GM23248 (cell line): Measurements from ENCODE around the gene TEAD1. TPM values are rescaled to one million over a fixed set of nuclear protein-coding genes. Genes with fewer than 3 reads are reported as not detected.

Experiments used
- DNase-seq: peaks from one replicate; pipeline ENCODE4 v3.0.0-alpha.2; 2015
- H2AFZ ChIP-seq: fragments of 200-600 bp; sonication (generic); 2 replicates; pipeline ENCODE4 v1.6.1; 2016; ENCODE audit warnings: antibody characterized with exemption
- H3F3A ChIP-seq: fragments of 200-600 bp; sonication (generic); 2 replicates; pipeline ENCODE4 v1.6.1; 2016; ENCODE audit warnings: mild to moderate bottlenecking, antibody characterized with exemption, mixed run types; ENCODE audit not compliant: insufficient read depth
- H3K27ac ChIP-seq: fragments of 200-600 bp; sonication (generic); 2 replicates; pipeline ENCODE4 v1.5.1; 2016; ENCODE audit warnings: mild to moderate bottlenecking
- H3K27me3 ChIP-seq: fragments of 200-600 bp; sonication (generic); replicated peaks from 2 replicates; pipeline ENCODE4 v1.6.1; 2016; ENCODE audit warnings: mild to moderate bottlenecking; ENCODE audit not compliant: insufficient read depth
- H3K36me3 ChIP-seq: fragments of 200-600 bp; sonication (generic); 2 replicates; pipeline ENCODE4 v1.6.1; 2016; ENCODE audit warnings: low read depth, mild to moderate bottlenecking
- H3K4me1 ChIP-seq: fragments of 200-600 bp; sonication (generic); 2 replicates; pipeline ENCODE4 v1.6.1; 2016; ENCODE audit warnings: mild to moderate bottlenecking; ENCODE audit not compliant: insufficient read depth
- H3K4me2 ChIP-seq: fragments of 200-600 bp; sonication (generic); one replicate; pipeline ENCODE4 v1.6.1; 2016; ENCODE audit warnings: mild to moderate bottlenecking; ENCODE audit not compliant: unreplicated experiment
- H3K4me3 ChIP-seq: fragments of 200-600 bp; sonication (generic); 2 replicates; pipeline ENCODE4 v1.5.1; 2016; ENCODE audit warnings: mild to moderate bottlenecking
- H3K79me2 ChIP-seq: fragments of 200-600 bp; sonication (generic); 2 replicates; pipeline ENCODE4 v1.6.1; 2016; ENCODE audit warnings: mild to moderate bottlenecking; ENCODE audit not compliant: insufficient read depth
- H3K9ac ChIP-seq: fragments of 200-600 bp; sonication (generic); 2 replicates; pipeline ENCODE4 v1.6.1; 2016; ENCODE audit warnings: mild to moderate bottlenecking
- H3K9me2 ChIP-seq: fragments of 200-600 bp; sonication (generic); 2 replicates; pipeline ENCODE4 v1.6.1; 2016; ENCODE audit warnings: mixed run types, mild to moderate bottlenecking, moderate library complexity; ENCODE audit not compliant: insufficient read depth
- H3K9me3 ChIP-seq: fragments of 200-600 bp; sonication (generic); one replicate; pipeline ENCODE4 v1.6.1; 2017; ENCODE audit warnings: low read depth
- H4K20me1 ChIP-seq: fragments of 200-600 bp; sonication (generic); 2 replicates; pipeline ENCODE4 v1.6.0; 2016; ENCODE audit not compliant: insufficient read depth
- EZH2 ChIP-seq: fragments of 200-600 bp; sonication (generic); IDR thresholded peaks from 2 replicates; pipeline ENCODE4 v1.6.1; 2018; ENCODE audit warnings: antibody characterized with exemption, mild to moderate bottlenecking; ENCODE audit not compliant: insufficient read depth, poor library complexity, severe bottlenecking
- EZH2phosphoT487 ChIP-seq: fragments of 200-600 bp; sonication (generic); IDR thresholded peaks from 2 replicates; pipeline ENCODE4 v1.6.1; 2018; ENCODE audit warnings: antibody characterized with exemption, moderate library complexity, mild to moderate bottlenecking, low read depth; ENCODE audit not compliant: insufficient read depth
- WGBS, 2 experiments: methylation state at CpG; one replicate each; pipeline ENCODE4 v1.1.6; 2015 to 2017; ENCODE audit warnings: low lambda C conversion rate in 2 of 2, low coverage in 1 of 2; ENCODE audit errors: missing lambda C conversion rate in 2 of 2; 5-methylcytosine and 5-hydroxymethylcytosine counted together
- in situ Hi-C: fragments of 300-500 bp; cut with MboI; formaldehyde crosslinking; loops from 2 replicates; pipeline ENCODE4 v1.15.0; 2020
- polyA plus RNA-seq: library from polyadenylated mRNA; unstranded; fragments of >200 nt; fragmentation: Nextera tagmentation; extraction: Ambion mirVana; gene quantifications from 2 replicates; pipeline ENCODE4 v1.2.1, GENCODE V29; 2016
- total RNA-seq: library from RNA; depleted of rRNA; stranded (reverse); fragments of >200 nt; shearing (Covaris generic); gene quantifications from 2 replicates; pipeline ENCODE4 v1.2.3, GENCODE V29; 2014

TEAD1 gene
- total and polyA plus RNA-seq, 2 experiments from 2014 or later = 52.3 to 144 TPM

DNA sequence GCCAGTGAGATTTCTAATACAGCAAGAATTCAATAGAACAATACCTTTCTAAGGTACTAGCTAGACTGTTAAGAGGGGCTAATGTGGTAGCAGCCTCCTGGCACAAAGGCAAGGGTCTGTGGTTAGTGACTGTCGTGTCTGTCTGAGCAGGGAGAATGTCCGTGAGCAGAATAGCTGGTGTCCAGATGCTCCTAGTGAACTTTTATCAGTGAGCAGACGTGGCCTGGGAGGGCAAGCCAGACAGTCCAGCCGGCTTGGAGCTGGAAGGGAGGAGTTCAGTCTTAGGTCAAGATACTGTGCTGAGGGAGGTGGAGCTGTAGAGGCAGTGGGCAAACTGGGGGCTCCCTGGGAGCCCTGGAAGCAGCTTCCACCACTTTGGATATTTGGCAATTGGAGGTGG, 138.6 kb downstream of the TEAD1 start:
- no peak overlapping the region for H2AFZ ChIP-seq
- no peaks in the 10 kb centered on the region for H3K9me3 ChIP-seq
- peaks cover 61% of the 10 kb centered on the region for H3F3A ChIP-seq
- peaks cover 99% of the 10 kb centered on the region for H3K79me2 ChIP-seq
- DNase-seq = no peak
- 79 to 95% methylated on average over 4 of the region's 4 CpGs for WGBS, 2 experiments
- no peaks in the 10 kb centered on the region for H3K9me2 ChIP-seq
- H3K36me3 ChIP-seq = no peaks in the 10 kb centered on the region
- peaks cover 70% of the 10 kb centered on the region for H3K4me1 ChIP-seq
- TF ChIP-seq EZH2 = no peak
- no peak for TF ChIP-seq EZH2phosphoT487
- no peak overlapping the region for H3K9ac ChIP-seq
- H4K20me1 ChIP-seq = peaks cover 42% of the 10 kb centered on the region
- no peaks in the 10 kb centered on the region for H3K27me3 ChIP-seq
- no peak overlapping the region for H3K27ac ChIP-seq
- no peak overlapping the region for H3K4me3 ChIP-seq
- H3K4me2 ChIP-seq = no peak overlapping the region
- in situ Hi-C loops = no loop called here

- H3K4me3 ChIP-seq = no peak overlapping the region
- TF ChIP-seq EZH2phosphoT487 (no peak), EZH2 (no peak)
- DNase-seq = peak; percentile 45
- H3K4me2 ChIP-seq = peak overlapping the region; percentile 59
- peak overlapping the region; percentile 57 for H3K27ac ChIP-seq
- WGBS, 2 experiments = 67 to 72% methylated on average over 9 of the region's 9 CpGs
- in situ Hi-C loops = no loop called here
- H3K27me3 ChIP-seq = no peaks in the 10 kb centered on the region
- H3K79me2 ChIP-seq = peaks cover 99% of the 10 kb centered on the region
- H3K9me3 ChIP-seq = no peaks in the 10 kb centered on the region
- H3F3A ChIP-seq = peaks cover 57% of the 10 kb centered on the region
- H3K4me1 ChIP-seq = peaks cover 70% of the 10 kb centered on the region
- peak overlapping the region; percentile 43 for H3K9ac ChIP-seq
- no peaks in the 10 kb centered on the region for H3K9me2 ChIP-seq
- H3K36me3 ChIP-seq = no peaks in the 10 kb centered on the region
- H2AFZ ChIP-seq = no peak overlapping the region
- H4K20me1 ChIP-seq = peaks cover 38% of the 10 kb centered on the region
Observed at GRCh38 chr11:12813371-12814225, 139.4 kb downstream of the TEAD1 start.

GRCh38 chr11:12815129-12815480, 140.9 kb downstream of the TEAD1 start:
- peaks cover 94% of the 10 kb centered on the region for H3K79me2 ChIP-seq
- 47 to 57% methylated on average over 3 of the region's 3 CpGs for WGBS, 2 experiments
- no peaks in the 10 kb centered on the region for H3K36me3 ChIP-seq
- H3K9me2 ChIP-seq = no peaks in the 10 kb centered on the region
- in situ Hi-C loops = no loop called here
- peaks cover 33% of the 10 kb centered on the region for H4K20me1 ChIP-seq
- H3K4me2 ChIP-seq = peak overlapping the region; percentile 59
- TF ChIP-seq EZH2 (no peak), EZH2phosphoT487 (no peak)
- no peaks in the 10 kb centered on the region for H3K27me3 ChIP-seq
- H3K9me3 ChIP-seq = no peaks in the 10 kb centered on the region
- peak overlapping the region; percentile 43; the same call in 1 of the 2 replicates for H3K9ac ChIP-seq
- peak overlapping the region; percentile 31 for H3K4me3 ChIP-seq
- no peak overlapping the region for H2AFZ ChIP-seq
- DNase-seq = no peak
- peaks cover 60% of the 10 kb centered on the region for H3F3A ChIP-seq
- H3K4me1 ChIP-seq = peaks cover 68% of the 10 kb centered on the region
- peak overlapping the region; percentile 57 for H3K27ac ChIP-seq

DNA sequence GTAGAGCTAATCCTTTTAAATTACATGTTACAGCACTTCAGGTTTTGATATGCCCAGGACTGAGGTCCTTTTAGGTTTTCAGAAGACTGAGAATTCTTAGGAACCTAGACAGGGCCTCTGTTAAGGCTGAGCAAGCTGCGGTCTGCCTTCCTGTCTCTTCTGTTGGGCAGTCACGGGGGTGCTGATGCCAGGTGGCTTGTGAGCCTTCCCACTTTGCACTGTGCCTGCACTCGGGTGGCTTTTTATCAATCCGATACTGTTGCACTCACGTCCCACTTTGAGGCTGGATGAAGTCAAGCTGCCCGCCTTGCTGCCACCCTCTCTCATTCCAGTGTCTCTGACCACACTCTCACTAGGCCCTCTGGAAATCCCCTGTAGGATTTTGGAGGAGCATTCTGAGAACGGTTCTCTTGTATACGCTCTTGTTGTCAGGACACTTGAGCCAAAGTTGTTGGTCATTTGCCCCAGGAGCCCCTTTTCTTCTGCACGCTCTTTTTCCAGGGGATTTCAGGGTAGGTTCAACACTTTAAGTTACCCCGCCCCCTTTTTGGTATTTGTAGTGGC, 141.8 kb downstream of the TEAD1 start:
- no peak for DNase-seq
- H3K4me2 ChIP-seq = no peak overlapping the region
- peaks cover 66% of the 10 kb centered on the region for H3K4me1 ChIP-seq
- peaks cover 24% of the 10 kb centered on the region; the same call in 1 of the 2 replicates for H4K20me1 ChIP-seq
- TF ChIP-seq EZH2 (no peak), EZH2phosphoT487 (no peak)
- H3K9ac ChIP-seq = no peak overlapping the region
- no peaks in the 10 kb centered on the region for H3K27me3 ChIP-seq
- H3K79me2 ChIP-seq = peaks cover 93% of the 10 kb centered on the region
- in situ Hi-C loops = no loop called here
- H3K9me2 ChIP-seq = no peaks in the 10 kb centered on the region
- 85 to 87% methylated on average over 10 of the region's 10 CpGs for WGBS, 2 experiments
- H3K36me3 ChIP-seq = no peaks in the 10 kb centered on the region
- no peak overlapping the region for H3K27ac ChIP-seq
- H3K4me3 ChIP-seq = no peak overlapping the region
- no peaks in the 10 kb centered on the region for H3K9me3 ChIP-seq
- no peak overlapping the region for H2AFZ ChIP-seq
- H3F3A ChIP-seq = peaks cover 61% of the 10 kb centered on the region
